HCT116 (cell line): ENCODE data around the gene LRBA. TPM values are rescaled to one million over a fixed set of nuclear protein-coding genes. Genes with fewer than 3 reads are reported as not detected.

Experiments used
- ATAC-seq: fragments of 200-7000 bp; cut with Tn5 transposase; 2 replicates; pipeline ENCODE4 v1.9.1; 2020; ENCODE audit warnings: mild to moderate bottlenecking, moderate library complexity
- BruUV-seq: library from RNA; stranded (reverse); fragments of 400-500 nt; replicated peaks from 2 replicates; lab custom pipeline; 2021; lab: Mats Ljungman, UMichigan
- CTCF ChIA-PET: fragments of 300-600 bp; sonication (Branson Sonifier 250); formaldehyde crosslinking; loops from one replicate; lab custom pipeline; 2021; ENCODE audit warnings: antibody characterized with exemption; lab: Charles Lee
- POLR2A ChIA-PET: fragments of 300-600, 350-600 bp; sonication (Branson Sonifier 250); formaldehyde crosslinking; loops from one replicate; lab custom pipeline; 2021; ENCODE audit warnings: antibody characterized with exemption; lab: Charles Lee
- RAD21 ChIA-PET, 2 experiments: fragments of 300-600 bp; sonication (Branson Sonifier 250); formaldehyde crosslinking; loops; one replicate each; lab custom pipeline; 2023; ENCODE audit warnings: low total read pairs in 2 of 2; ENCODE audit not compliant: uncharacterized antibody in 2 of 2, unreplicated experiment in 2 of 2, low non-redundant PET in 1 of 2; lab: Charles Lee
- DNase-seq: peaks from one replicate; pipeline ENCODE4 v3.0.0-alpha.2; 2010; ENCODE audit warnings: low read depth, low spot score
- H2AFZ ChIP-seq: fragments of 200-600 bp; shearing (Covaris generic), sonication (generic); 2 replicates; pipeline ENCODE4 v1.6.1; 2017; ENCODE audit warnings: low read depth, mixed run types, mixed read lengths, antibody characterized with exemption, low read length; ENCODE audit not compliant: poor library complexity, severe bottlenecking
- H3K27ac ChIP-seq: 2 replicates; pipeline ENCODE4 v1.5.1; 2012; ENCODE audit warnings: low read depth, low read length
- H3K27me3 ChIP-seq: fragments of 200-600 bp; sonication (generic); 2 replicates; pipeline ENCODE4 v1.6.1; 2016; ENCODE audit warnings: mixed run types, low read length, mixed read lengths; ENCODE audit not compliant: insufficient read depth
- H3K36me3 ChIP-seq, 2 experiments: fragments of 200-500 bp in 1 of 2; fragments of 200-600 bp in 1 of 2; sonication (Bioruptor generic) in 1 of 2; sonication (generic) in 1 of 2; 2 replicates each; pipeline versions ENCODE4 v1.5.1 to v1.6.1; 2014 to 2016; ENCODE audit warnings: low read length in 2 of 2, inconsistent platforms in 1 of 2, mixed read lengths in 1 of 2, mixed run types in 1 of 2; ENCODE audit not compliant: insufficient read depth in 2 of 2, control insufficient read depth in 1 of 2
- H3K4me1 ChIP-seq, 2 experiments: fragments of 200-600 bp in 1 of 2; sonication (generic) in 1 of 2; 2 replicates each; pipeline versions ENCODE4 v1.5.1 to v1.6.1; 2012 to 2017; ENCODE audit warnings: low read length in 2 of 2, inconsistent platforms in 1 of 2, mild to moderate bottlenecking in 1 of 2, mixed read lengths in 1 of 2, mixed run types in 1 of 2, moderate library complexity in 1 of 2; ENCODE audit not compliant: insufficient read depth in 2 of 2, control insufficient read depth in 1 of 2
- H3K4me2 ChIP-seq: fragments of 200-600 bp; sonication (generic); 2 replicates; pipeline ENCODE4 v1.6.1; 2017; ENCODE audit warnings: mixed run types, low read length, mixed read lengths
- H3K4me3 ChIP-seq, 2 experiments: fragments of 200-600 bp in 1 of 2; sonication (generic) in 1 of 2; replicated peaks in 1 of 2; 2 replicates each; pipeline ENCODE4 v1.5.1; 2011 to 2016; ENCODE audit warnings: low read length in 2 of 2, control low read depth in 1 of 2, low read depth in 1 of 2, mild to moderate bottlenecking in 1 of 2, mixed read lengths in 1 of 2, mixed run types in 1 of 2
- H3K79me2 ChIP-seq: fragments of 200-600 bp; sonication (generic); 2 replicates; pipeline ENCODE4 v1.6.1; 2017; ENCODE audit warnings: mild to moderate bottlenecking, mixed run types, low read length, moderate library complexity, mixed read lengths; ENCODE audit not compliant: insufficient read depth
- H3K9ac ChIP-seq: fragments of 200-600 bp; sonication (generic); 2 replicates; pipeline ENCODE4 v1.6.1; 2016; ENCODE audit warnings: low read length, mixed read lengths
- H3K9me2 ChIP-seq: fragments of 200-600 bp; sonication (generic), shearing (Covaris generic); 2 replicates; pipeline ENCODE4 v1.6.1; 2017; ENCODE audit warnings: mixed run types, mild to moderate bottlenecking, moderate library complexity; ENCODE audit not compliant: insufficient read depth
- H3K9me3 ChIP-seq, 2 experiments: fragments of 200-500 bp in 1 of 2; fragments of 200-600 bp in 1 of 2; sonication (Bioruptor generic) in 1 of 2; sonication (generic) in 1 of 2; 2 replicates each; pipeline ENCODE4 v1.6.1; 2014 to 2017; ENCODE audit warnings: low read length in 2 of 2, mixed read lengths in 2 of 2, inconsistent platforms in 1 of 2, low read depth in 1 of 2, mild to moderate bottlenecking in 1 of 2, mixed run types in 1 of 2, moderate library complexity in 1 of 2; ENCODE audit not compliant: control insufficient read depth in 1 of 2, insufficient read depth in 1 of 2
- H4K20me1 ChIP-seq: fragments of 200-600 bp; sonication (generic), shearing (Covaris generic); 2 replicates; pipeline ENCODE4 v1.6.1; 2017; ENCODE audit warnings: mixed run types, mild to moderate bottlenecking, moderate library complexity; ENCODE audit not compliant: insufficient read depth
- ATF3 ChIP-seq: IDR thresholded peaks from 2 replicates; pipeline ENCODE4 v1.6.1; 2012
- CBX3 ChIP-seq: IDR thresholded peaks from 2 replicates; pipeline ENCODE4 v1.6.1; 2012; ENCODE audit warnings: low read depth
- EZH2phosphoT487 ChIP-seq: fragments of 200-600 bp; IDR thresholded peaks from 2 replicates; pipeline ENCODE4 v1.6.1; 2018; ENCODE audit warnings: antibody characterized with exemption, borderline replicate concordance
- POLR2A ChIP-seq: IDR thresholded peaks from 2 replicates; pipeline ENCODE4 v1.7.0; 2011; ENCODE audit warnings: borderline replicate concordance; ENCODE audit not compliant: insufficient read depth, insufficient read length; ENCODE audit errors: extremely low read depth
- RAD21 ChIP-seq: IDR thresholded peaks from 2 replicates; pipeline ENCODE4 v1.6.1; 2012; ENCODE audit warnings: low read depth, mild to moderate bottlenecking
- SIN3A ChIP-seq: IDR thresholded peaks from 2 replicates; pipeline ENCODE4 v1.6.1; 2012; ENCODE audit warnings: low read depth
- SP1 ChIP-seq: IDR thresholded peaks from 2 replicates; pipeline ENCODE4 v1.6.1; 2012; ENCODE audit warnings: low read depth
- SRF ChIP-seq: IDR thresholded peaks from 2 replicates; pipeline ENCODE4 v1.6.1; 2012; ENCODE audit warnings: low read depth
- TCF7L2 ChIP-seq: IDR thresholded peaks from 2 replicates; pipeline ENCODE4 v1.7.0; 2011; ENCODE audit warnings: borderline replicate concordance, inconsistent platforms; ENCODE audit not compliant: insufficient read depth, insufficient read length; ENCODE audit errors: extremely low read depth
- YY1 ChIP-seq: IDR thresholded peaks from 2 replicates; pipeline ENCODE4 v1.6.1; 2011; ENCODE audit warnings: low read length, low read depth, moderate library complexity, mild to moderate bottlenecking; ENCODE audit not compliant: insufficient replicate concordance; ENCODE audit errors: extremely low read depth
- ZBTB33 ChIP-seq: IDR thresholded peaks from 2 replicates; pipeline ENCODE4 v1.6.1; 2011; ENCODE audit warnings: mild to moderate bottlenecking, low read length, moderate library complexity; ENCODE audit not compliant: insufficient replicate concordance; ENCODE audit errors: extremely low read depth
- intact Hi-C: fragments of 100-400 bp; cut with micrococcal nuclease; formaldehyde crosslinking; loops from 2 replicates; pipeline ENCODE4 v1.10.0; 2022
- total RNA-seq: library from RNA; stranded (reverse); gene quantifications from one replicate; pipeline ENCODE4 v1.2.1, GENCODE V29; 2021; ENCODE audit not compliant: unreplicated experiment
- TF ChIP-seq, protein P1 (sequence below): IDR thresholded peaks from 2 replicates; pipeline ENCODE4 v1.6.1; 2012

Gene LRBA
- total RNA-seq, 1 experiment from 2014 or later, result 79.8 TPM

- no peaks in the 10 kb centered on the region; a peak in 1 of 4 replicates for H3K4me1 ChIP-seq
- no peak for ATAC-seq
- ChIA-PET CTCF (no interaction called here), POLR2A (no interaction called here), RAD21 (no interaction called here)
- no peaks in the 10 kb centered on the region for H3K9me2 ChIP-seq
- H3K4me2 ChIP-seq, result no peak overlapping the region
- no peak overlapping the region for H3K4me3 ChIP-seq
- DNase-seq, result no peak
- no peaks in the 10 kb centered on the region for H3K79me2 ChIP-seq
- H3K27me3 ChIP-seq, result no peaks in the 10 kb centered on the region
- peaks cover 3 to 16% of the 10 kb centered on the region in 2 experiments for H3K36me3 ChIP-seq
- BruUV-seq, result no TSS peak
- H2AFZ ChIP-seq, result no peak overlapping the region
- H4K20me1 ChIP-seq, result no peaks in the 10 kb centered on the region
- TF ChIP-seq EZH2phosphoT487, result no peak
- TF ChIP-seq ZBTB33, result no peak
- TF ChIP-seq ATF3, result no peak
- TF ChIP-seq SRF, result no peak
- TF ChIP-seq, protein P1, sequence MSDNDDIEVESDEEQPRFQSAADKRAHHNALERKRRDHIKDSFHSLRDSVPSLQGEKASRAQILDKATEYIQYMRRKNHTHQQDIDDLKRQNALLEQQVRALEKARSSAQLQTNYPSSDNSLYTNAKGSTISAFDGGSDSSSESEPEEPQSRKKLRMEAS, result no peak
- no peak for TF ChIP-seq SIN3A
- no peak for TF ChIP-seq POLR2A
- TF ChIP-seq CBX3, result no peak
- TF ChIP-seq RAD21, result no peak
- no peak for TF ChIP-seq TCF7L2
- TF ChIP-seq SP1, result no peak
- TF ChIP-seq YY1, result no peak
- no peaks in the 10 kb centered on the region for H3K9me3 ChIP-seq
- no peak overlapping the region for H3K9ac ChIP-seq
- no peak overlapping the region for H3K27ac ChIP-seq
- intact Hi-C loops, result no loop called here
Measured at GRCh38 chr4:150904671-150905070, 110.4 kb downstream of the LRBA start.
